GM12878 (cell line): ENCODE results near the gene SLC12A9. TPM values are rescaled to one million over a fixed set of nuclear protein-coding genes. Genes with fewer than 3 reads are reported as not detected.

ENCODE experiments used
- ATF3 ChIP-seq: IDR thresholded peaks from 2 replicates; pipeline ENCODE4 v1.6.1; 2011; ENCODE audit warnings: low read depth, mild to moderate bottlenecking, low read length, moderate library complexity, borderline replicate concordance; ENCODE audit errors: extremely low read depth
- EZH2 ChIP-seq: IDR thresholded peaks from 2 replicates; pipeline ENCODE4 v1.6.1; 2012; ENCODE audit warnings: low read depth, mild to moderate bottlenecking, control low read depth, inconsistent platforms, low read length, borderline replicate concordance; ENCODE audit not compliant: control insufficient read depth
- GATAD2B ChIP-seq: fragments of 450-650 bp; conservative IDR thresholded peaks from 2 replicates; pipeline ENCODE4 v1.6.1; 2017; ENCODE audit warnings: low read depth, mild to moderate bottlenecking, moderate library complexity
- IKZF2 ChIP-seq, 2 experiments: fragments of 450-650 bp; IDR thresholded peaks; 2 replicates each; pipeline ENCODE4 v1.6.1; 2017; ENCODE audit warnings: mild to moderate bottlenecking in 2 of 2, moderate library complexity in 2 of 2
- JUNB ChIP-seq: IDR thresholded peaks from 2 replicates; pipeline ENCODE4 v1.6.1; 2016; ENCODE audit warnings: antibody characterized with exemption, mild to moderate bottlenecking
- LARP7 ChIP-seq: fragments of 450-650 bp; IDR thresholded peaks from 2 replicates; pipeline ENCODE4 v1.6.1; 2017; ENCODE audit warnings: mild to moderate bottlenecking
- NFXL1 ChIP-seq: fragments of 450-650 bp; IDR thresholded peaks from 2 replicates; pipeline ENCODE4 v1.6.1; 2017; ENCODE audit warnings: antibody characterized with exemption, mild to moderate bottlenecking, borderline replicate concordance
- RBBP5 ChIP-seq: fragments of 200-600 bp; sonication (generic); conservative IDR thresholded peaks from 2 replicates; pipeline ENCODE4 v1.6.1; 2016
- RELA ChIP-seq: fragments of 450-650 bp; IDR thresholded peaks from 2 replicates; pipeline ENCODE4 v1.8.0; 2014; ENCODE audit warnings: borderline replicate concordance; ENCODE audit not compliant: partially characterized antibody
- ZBTB40 ChIP-seq: fragments of 450-650 bp; IDR thresholded peaks from 2 replicates; pipeline ENCODE4 v1.6.1; 2016; ENCODE audit warnings: mild to moderate bottlenecking, moderate library complexity, borderline replicate concordance
- ZNF622 ChIP-seq: fragments of 450-650 bp; IDR thresholded peaks from 2 replicates; pipeline ENCODE4 v1.6.1; 2017; ENCODE audit warnings: mild to moderate bottlenecking, inconsistent platforms
- polyA plus RNA-seq, 11 experiments: library from polyadenylated mRNA; depleted of rRNA in 4 of 11; unstranded in 6 of 11; stranded (reverse) in 5 of 11; fragments of >200 nt; fragmentation: Nextera tagmentation in 4 of 11; fragmentation: Illumina TruSeq in 1 of 11; extraction: Ambion mirVana in 4 of 11; extraction: Trizol in 1 of 11; gene quantifications; 1 replicate in 1 of 11; 2 replicates in 10 of 11; pipeline versions ENCODE4 v1.2.1 to v1.2.3, GENCODE V29; 2011 to 2016; ENCODE audit warnings: inconsistent platforms in 2 of 11, missing spikeins in 2 of 11, low read depth in 1 of 11
- total RNA-seq, 4 experiments: library from RNA; depleted of rRNA in 3 of 4; stranded (reverse); fragments of >200 nt in 3 of 4; fragmentation: Illumina TruSeq in 1 of 4; extraction: Trizol in 1 of 4; gene quantifications; 2 replicates each; pipeline versions ENCODE4 v1.2.1 to v1.2.3, GENCODE V29; 2013 to 2021

The SLC12A9 gene
- total and polyA plus RNA-seq, 10 of the 15 experiments (the other 5 are each of a cell fraction or from before 2014, with no cell fraction given): 0.24 to 18.5 (median 9.4) TPM

GRCh38 chr7:100890653-100891567, 38.4 kb downstream of the SLC12A9 start (continued):
- TF ChIP-seq ZBTB40: no peak
- TF ChIP-seq GATAD2B: no peak
- no peak for TF ChIP-seq EZH2
- no peak for TF ChIP-seq RBBP5
- no peak for TF ChIP-seq ATF3
- no peak for TF ChIP-seq LARP7
- TF ChIP-seq JUNB: no peak
- TF ChIP-seq RELA: no peak
- TF ChIP-seq IKZF2 (IDR thresholded peaks at IDR 0.05): 0 out of 4 replicates have a peak, but pooled peaks of 1 of the 2 experiments have one; percentile 1
- no peak for TF ChIP-seq ZNF622
- peak; percentile 78; the same call in 1 of the 2 replicates for TF ChIP-seq NFXL1
